BLaER1 (cell line): ENCODE measurements around the gene USH1C.

ENCODE experiments used
- H3K27ac ChIP-seq: shearing (Covaris generic); formaldehyde crosslinking; 2 replicates; pipeline ENCODE4 v1.8.1; 2022
- H3K27me3 ChIP-seq: shearing (Covaris generic); formaldehyde crosslinking; 2 replicates; pipeline ENCODE4 v1.8.1; 2022
- H3K36me3 ChIP-seq: shearing (Covaris generic); formaldehyde crosslinking; 2 replicates; pipeline ENCODE4 v1.8.1; 2022
- H3K4me1 ChIP-seq: shearing (Covaris generic); formaldehyde crosslinking; 2 replicates; pipeline ENCODE4 v1.8.1; 2022
- H3K4me2 ChIP-seq: shearing (Covaris generic); formaldehyde crosslinking; 2 replicates; pipeline ENCODE4 v1.8.1; 2022
- H3K4me3 ChIP-seq: shearing (Covaris generic); formaldehyde crosslinking; 2 replicates; pipeline ENCODE4 v1.8.1; 2022
- H3K9ac ChIP-seq: shearing (Covaris generic); formaldehyde crosslinking; 2 replicates; pipeline ENCODE4 v1.8.1; 2022
- H3K9me3 ChIP-seq: shearing (Covaris generic); formaldehyde crosslinking; 2 replicates; pipeline ENCODE4 v1.8.1; 2022
- H4K20me1 ChIP-seq: shearing (Covaris generic); formaldehyde crosslinking; 2 replicates; pipeline ENCODE4 v1.8.1; 2022
- Cebpa-rat ChIP-seq: shearing (Covaris generic); IDR thresholded peaks from 2 replicates; pipeline ENCODE4 v1.8.1; 2022

The USH1C gene

DNA sequence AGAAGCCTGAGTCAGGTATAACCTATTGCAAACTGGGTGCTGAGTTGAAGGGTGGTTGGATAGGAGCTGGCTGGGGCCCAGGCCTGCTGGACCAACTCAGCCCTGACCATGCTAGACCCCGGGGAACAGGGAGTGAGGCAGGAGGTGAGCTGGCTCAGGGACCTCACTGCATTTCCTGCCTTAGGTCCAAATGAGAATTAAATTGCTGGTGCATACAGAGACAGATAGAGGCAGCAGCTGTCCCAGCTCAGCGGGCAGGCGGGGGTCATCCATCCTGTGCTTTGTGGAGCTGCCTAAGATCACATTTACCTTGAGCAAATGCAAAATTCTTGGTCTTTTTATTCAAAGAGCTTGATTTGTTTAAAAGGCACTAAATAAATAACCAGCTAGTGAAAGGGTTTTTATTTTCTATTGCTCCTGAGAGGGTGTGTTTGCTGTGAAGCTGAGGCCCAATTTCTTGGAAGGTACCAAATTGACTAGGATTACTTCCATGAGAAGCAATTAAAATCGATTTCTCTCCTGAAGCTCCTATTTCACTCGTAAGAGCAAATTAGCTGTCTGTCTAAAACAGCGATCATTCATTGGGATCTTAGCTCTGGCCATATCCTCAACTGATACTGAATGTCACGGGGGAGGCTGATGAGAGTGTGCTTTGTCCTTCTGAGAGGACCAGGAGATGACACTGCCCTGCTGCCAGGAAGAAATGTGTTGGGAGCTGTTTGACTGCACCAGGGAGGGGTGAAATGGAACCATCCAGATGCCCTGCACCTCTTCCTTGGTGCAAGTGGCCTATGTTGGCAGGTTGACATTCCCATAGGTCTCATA lies 24.9 kb downstream of the USH1C start:
- H3K9me3 ChIP-seq: no peaks in the 10 kb centered on the region
- H3K4me2 ChIP-seq: no peak overlapping the region
- H3K27me3 ChIP-seq: no peaks in the 10 kb centered on the region
- no peaks in the 10 kb centered on the region for H4K20me1 ChIP-seq
- H3K9ac ChIP-seq: no peak overlapping the region
- no peak overlapping the region for H3K4me3 ChIP-seq
- no peak for TF ChIP-seq Cebpa-rat
- no peaks in the 10 kb centered on the region for H3K36me3 ChIP-seq
- H3K27ac ChIP-seq: no peak overlapping the region
- H3K4me1 ChIP-seq: peaks cover 9% of the 10 kb centered on the region

DNA sequence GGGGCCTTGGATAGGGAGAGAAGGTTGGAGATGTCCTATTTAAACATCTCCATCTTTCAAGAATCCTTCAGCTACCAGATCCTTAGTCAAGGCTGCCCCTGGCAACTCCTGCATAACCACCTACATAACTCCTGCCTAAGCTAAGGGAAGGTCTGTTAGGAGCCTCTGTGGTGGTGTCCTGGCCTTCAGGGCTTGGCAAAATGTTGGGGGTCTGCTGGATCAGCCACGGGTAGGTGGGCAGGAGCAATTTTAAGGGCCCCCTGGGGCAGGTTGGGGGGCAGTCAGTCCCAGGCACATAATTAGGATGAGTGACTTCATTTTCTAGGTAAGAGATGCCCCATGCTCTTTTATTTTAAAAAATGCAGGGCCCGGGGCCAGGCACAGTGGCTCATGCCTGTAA lies 25.9 kb downstream of the USH1C start:
- Histone ChIP-seq H3K27me3 (no peaks in the 10 kb centered on the region), H3K4me3 (no peak overlapping the region), H3K36me3 (no peaks in the 10 kb centered on the region), H4K20me1 (no peaks in the 10 kb centered on the region), H3K4me1 (peaks cover 9% of the 10 kb centered on the region), H3K9ac (no peak overlapping the region), H3K27ac (no peak overlapping the region), H3K4me2 (no peak overlapping the region), H3K9me3 (no peaks in the 10 kb centered on the region)
- TF ChIP-seq Cebpa-rat: no peak

DNA sequence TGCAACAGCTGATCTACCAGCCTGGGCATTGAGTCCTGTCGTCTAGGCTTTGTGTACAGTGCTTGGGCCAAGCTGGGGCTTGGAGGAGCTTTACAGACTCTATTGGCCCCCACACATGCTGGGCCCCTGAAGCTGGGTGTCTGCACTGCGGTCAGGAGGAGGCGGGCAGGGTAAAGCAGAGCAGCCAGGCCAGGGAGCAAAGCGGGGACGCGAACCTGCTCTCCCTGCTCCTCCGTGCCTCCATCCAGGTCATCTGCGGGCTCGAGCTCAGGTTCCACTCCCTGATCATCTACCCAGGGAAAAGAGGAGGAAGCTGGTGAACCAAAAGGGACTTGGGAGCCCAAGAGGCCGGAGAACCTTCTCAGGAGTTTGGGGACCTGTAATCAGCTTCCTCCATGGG lies 27.0 kb downstream of the USH1C start:
- H4K20me1 ChIP-seq: no peaks in the 10 kb centered on the region
- no peaks in the 10 kb centered on the region for H3K27me3 ChIP-seq
- no peaks in the 10 kb centered on the region for H3K9me3 ChIP-seq
- H3K4me2 ChIP-seq: no peak overlapping the region
- no peaks in the 10 kb centered on the region for H3K4me1 ChIP-seq
- no peaks in the 10 kb centered on the region for H3K36me3 ChIP-seq
- H3K27ac ChIP-seq: no peak overlapping the region
- H3K4me3 ChIP-seq: no peak overlapping the region
- no peak overlapping the region for H3K9ac ChIP-seq
- no peak for TF ChIP-seq Cebpa-rat

DNA sequence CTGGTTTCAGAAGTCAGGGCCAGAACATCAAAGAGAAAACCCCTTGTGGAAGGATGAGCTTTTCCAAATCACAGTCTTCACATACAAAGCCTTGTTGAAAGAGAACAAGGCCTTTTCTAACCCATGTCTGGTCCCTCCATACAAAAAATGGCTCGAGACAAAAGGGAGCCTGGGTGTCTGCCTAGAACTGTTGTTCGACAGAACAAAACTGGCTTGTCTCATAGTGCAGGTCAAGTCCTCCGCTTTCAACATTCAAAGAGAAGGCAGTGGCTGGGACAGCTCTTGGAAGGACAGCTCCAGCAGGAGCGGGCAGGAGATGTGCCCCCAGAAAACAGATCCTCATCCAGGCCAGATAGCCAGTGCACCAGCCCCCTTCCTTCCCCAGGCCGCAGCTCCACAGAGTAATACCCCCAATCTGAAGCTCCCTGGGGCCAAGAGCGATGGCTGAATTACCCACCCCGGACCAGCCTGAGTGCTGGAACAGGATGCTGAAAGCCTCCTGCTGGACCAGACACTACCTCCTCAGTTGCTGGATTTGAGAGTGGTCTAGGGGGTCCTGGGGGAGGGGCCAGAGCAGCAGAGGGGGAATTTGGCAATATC lies 27.6 kb downstream of the USH1C start:
- Histone ChIP-seq H3K4me1 (no peaks in the 10 kb centered on the region), H3K4me2 (no peak overlapping the region), H4K20me1 (no peaks in the 10 kb centered on the region), H3K27me3 (no peaks in the 10 kb centered on the region), H3K9me3 (no peaks in the 10 kb centered on the region), H3K27ac (no peak overlapping the region), H3K4me3 (no peak overlapping the region), H3K36me3 (no peaks in the 10 kb centered on the region), H3K9ac (no peak overlapping the region)
- no peak for TF ChIP-seq Cebpa-rat

DNA sequence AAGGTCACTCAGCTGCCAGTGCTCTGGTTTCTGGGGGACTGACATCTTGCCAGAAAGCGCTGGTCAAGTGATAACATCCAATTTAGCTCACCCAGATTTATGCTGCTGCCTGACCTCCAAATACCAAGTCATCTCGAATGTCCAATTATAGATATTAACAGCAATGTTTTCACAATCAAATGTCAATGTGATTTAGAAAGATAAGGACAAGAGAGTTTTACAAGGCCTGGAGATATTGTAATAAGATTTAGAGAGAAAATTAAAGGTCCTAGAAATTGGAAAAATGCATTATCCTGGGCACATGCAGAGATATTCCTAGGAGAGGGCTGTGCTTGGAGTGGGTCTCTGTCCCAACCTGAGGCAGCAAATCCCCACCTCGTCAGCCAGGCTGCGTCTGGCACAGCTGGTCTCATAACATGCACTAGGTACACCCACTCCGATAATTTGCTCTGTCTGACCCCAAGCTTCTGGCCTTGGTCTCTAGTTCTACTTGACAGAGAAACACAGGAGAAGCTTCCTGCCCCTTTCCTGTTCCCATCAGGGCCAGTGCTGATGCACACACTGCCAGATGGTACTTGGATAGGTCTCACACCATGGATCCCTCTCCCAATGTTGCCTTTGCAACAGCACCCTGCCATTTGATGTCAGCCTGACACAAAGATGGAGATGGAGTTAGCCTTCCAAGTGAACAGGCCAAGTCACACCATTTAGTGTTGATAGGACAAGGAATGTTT lies 28.6 kb downstream of the USH1C start:
- Histone ChIP-seq H3K9me3 (no peaks in the 10 kb centered on the region), H3K4me3 (no peak overlapping the region), H3K4me1 (no peaks in the 10 kb centered on the region), H3K9ac (no peak overlapping the region), H4K20me1 (no peaks in the 10 kb centered on the region), H3K4me2 (no peak overlapping the region), H3K36me3 (no peaks in the 10 kb centered on the region), H3K27ac (no peak overlapping the region), H3K27me3 (no peaks in the 10 kb centered on the region)
- TF ChIP-seq Cebpa-rat: no peak

DNA sequence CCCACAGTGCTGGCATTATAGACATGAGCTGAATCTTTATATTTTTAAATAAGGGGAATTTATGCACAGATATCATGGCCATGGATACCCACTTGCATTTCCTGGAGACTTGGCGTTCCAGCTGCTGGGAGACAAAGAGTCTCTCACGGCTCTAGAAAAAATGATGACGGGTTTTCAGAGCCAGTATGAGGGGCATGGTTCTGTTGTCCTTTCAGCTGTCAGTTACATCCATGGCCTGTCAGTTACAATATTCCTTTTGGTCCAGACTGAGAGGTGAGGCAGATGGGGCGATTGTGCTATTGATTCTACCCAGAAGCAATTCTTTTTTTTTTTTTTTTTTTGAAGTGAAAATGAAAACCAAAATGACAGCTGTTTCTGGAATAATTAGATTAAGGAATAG lies 29.7 kb downstream of the USH1C start:
- H3K4me1 ChIP-seq: no peaks in the 10 kb centered on the region

DNA sequence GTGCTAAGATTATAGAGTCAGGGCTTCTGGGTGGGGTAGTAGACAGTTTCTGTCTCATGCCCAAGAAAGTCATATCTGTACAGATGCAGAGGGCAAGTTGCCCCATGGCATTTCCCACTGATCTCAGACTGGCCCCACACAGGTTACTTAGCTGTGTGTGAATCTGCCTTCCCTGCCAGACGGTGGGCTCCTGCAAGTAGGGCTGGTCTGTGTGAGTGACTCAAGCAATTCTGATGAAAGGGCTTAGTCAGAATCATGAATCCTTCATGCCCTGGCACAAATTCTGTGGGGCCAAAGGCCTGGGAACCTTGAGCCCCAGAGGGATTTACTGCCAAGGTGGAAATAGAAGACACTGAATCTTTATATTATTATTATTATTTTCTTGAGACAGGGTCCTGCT lies 30.4 kb downstream of the USH1C start:
- H3K4me1 ChIP-seq: no peaks in the 10 kb centered on the region
- no peaks in the 10 kb centered on the region for H3K36me3 ChIP-seq
- no peak overlapping the region for H3K9ac ChIP-seq
- no peak overlapping the region for H3K4me2 ChIP-seq
- no peak overlapping the region for H3K27ac ChIP-seq
- H3K9me3 ChIP-seq: no peaks in the 10 kb centered on the region
- no peak overlapping the region for H3K4me3 ChIP-seq
- no peaks in the 10 kb centered on the region for H4K20me1 ChIP-seq
- no peak for TF ChIP-seq Cebpa-rat
- H3K27me3 ChIP-seq: no peaks in the 10 kb centered on the region

More for the DNA sequence above, 29.7 kb downstream of the USH1C start:
- Histone ChIP-seq H3K27ac (no peak overlapping the region), H4K20me1 (no peaks in the 10 kb centered on the region), H3K9ac (no peak overlapping the region), H3K4me3 (no peak overlapping the region), H3K4me2 (no peak overlapping the region), H3K27me3 (no peaks in the 10 kb centered on the region), H3K36me3 (no peaks in the 10 kb centered on the region), H3K9me3 (no peaks in the 10 kb centered on the region)
- no peak for TF ChIP-seq Cebpa-rat

DNA sequence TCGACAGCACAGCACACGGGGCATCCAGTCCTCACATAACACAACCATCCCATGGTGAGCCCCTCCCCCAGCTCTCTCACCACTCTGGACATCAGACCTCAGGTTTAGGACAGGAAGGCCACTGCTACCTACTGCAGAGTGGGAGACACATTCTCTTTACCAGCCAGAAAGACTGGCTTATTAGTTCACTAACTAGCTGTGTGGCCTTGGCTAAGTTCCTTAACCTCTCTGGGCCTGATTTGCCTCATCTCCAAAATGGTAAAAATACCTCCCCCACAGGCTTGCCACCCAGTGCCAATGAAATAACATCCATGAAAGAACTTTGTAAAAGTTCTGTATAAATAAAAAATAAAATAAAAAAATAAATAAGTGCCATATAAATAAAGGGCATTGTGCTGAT lies 32.1 kb downstream of the USH1C start:
- Histone ChIP-seq H4K20me1 (no peaks in the 10 kb centered on the region), H3K9ac (no peak overlapping the region), H3K9me3 (no peaks in the 10 kb centered on the region), H3K27ac (no peak overlapping the region), H3K27me3 (no peaks in the 10 kb centered on the region), H3K4me1 (0 out of 2 replicates have a peak, but pooled peaks cover under 1% of the 10 kb centered on the region), H3K36me3 (no peaks in the 10 kb centered on the region), H3K4me2 (no peak overlapping the region), H3K4me3 (no peak overlapping the region)
- no peak for TF ChIP-seq Cebpa-rat

DNA sequence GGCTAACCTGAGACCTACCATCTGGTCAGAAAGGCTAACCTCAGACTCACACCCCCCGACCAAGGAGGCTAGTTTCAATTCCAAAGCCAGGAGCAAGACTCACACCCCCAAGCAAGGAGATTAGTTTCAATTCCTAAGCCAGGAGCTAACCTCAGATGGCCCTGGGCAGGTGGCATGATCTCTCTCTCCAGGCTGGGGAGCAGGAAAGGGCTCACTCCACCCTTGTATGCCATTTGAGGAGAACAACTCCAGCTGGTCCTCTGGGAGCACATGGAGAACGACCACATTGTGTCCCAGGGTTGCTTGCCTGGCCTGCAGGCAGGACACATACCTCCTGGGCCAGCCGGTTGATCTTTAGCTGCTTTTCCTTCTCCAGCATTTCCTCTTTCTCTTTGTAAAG lies 32.6 kb downstream of the USH1C start:
- Histone ChIP-seq H3K9me3 (no peaks in the 10 kb centered on the region), H4K20me1 (no peaks in the 10 kb centered on the region), H3K27me3 (no peaks in the 10 kb centered on the region), H3K4me3 (no peak overlapping the region), H3K27ac (no peak overlapping the region), H3K4me1 (peaks cover 6% of the 10 kb centered on the region), H3K9ac (no peak overlapping the region), H3K36me3 (no peaks in the 10 kb centered on the region), H3K4me2 (no peak overlapping the region)
- TF ChIP-seq Cebpa-rat: no peak
